22Rv1 (cell line): Measurements from ENCODE around the gene MACROH2A1.

Experiments
- ZFX ChIP-seq: fragments of 450-650 bp; IDR thresholded peaks from 2 replicates; pipeline ENCODE4 v1.6.1; 2017; ENCODE audit warnings: antibody characterized with exemption, borderline replicate concordance
- TF ChIP-seq, protein P1 (sequence below): fragments of 450-650 bp; IDR thresholded peaks from 2 replicates; pipeline ENCODE4 v1.5.1; 2017; ENCODE audit warnings: mild to moderate bottlenecking

DNA sequence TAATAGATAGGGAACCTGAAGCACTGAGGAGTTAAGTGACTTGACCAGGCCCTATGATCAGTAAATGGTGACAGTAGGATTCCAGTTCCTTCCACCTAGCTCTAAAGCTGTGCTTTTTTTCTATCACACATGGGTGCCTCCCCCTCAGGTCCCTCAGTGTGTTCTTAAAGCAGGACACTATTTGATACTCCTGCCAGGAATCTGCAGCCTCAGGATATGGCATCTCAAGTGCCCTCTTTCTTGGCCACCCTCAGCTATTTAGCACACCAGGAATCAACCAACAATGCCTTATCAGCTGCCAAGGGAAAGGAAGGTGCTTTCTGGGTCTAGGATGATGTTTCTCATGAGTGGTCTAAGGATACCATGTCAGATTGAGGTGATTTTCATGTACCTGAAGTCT, 49.1 kb downstream of the MACROH2A1 start:
- TF ChIP-seq, protein P1, sequence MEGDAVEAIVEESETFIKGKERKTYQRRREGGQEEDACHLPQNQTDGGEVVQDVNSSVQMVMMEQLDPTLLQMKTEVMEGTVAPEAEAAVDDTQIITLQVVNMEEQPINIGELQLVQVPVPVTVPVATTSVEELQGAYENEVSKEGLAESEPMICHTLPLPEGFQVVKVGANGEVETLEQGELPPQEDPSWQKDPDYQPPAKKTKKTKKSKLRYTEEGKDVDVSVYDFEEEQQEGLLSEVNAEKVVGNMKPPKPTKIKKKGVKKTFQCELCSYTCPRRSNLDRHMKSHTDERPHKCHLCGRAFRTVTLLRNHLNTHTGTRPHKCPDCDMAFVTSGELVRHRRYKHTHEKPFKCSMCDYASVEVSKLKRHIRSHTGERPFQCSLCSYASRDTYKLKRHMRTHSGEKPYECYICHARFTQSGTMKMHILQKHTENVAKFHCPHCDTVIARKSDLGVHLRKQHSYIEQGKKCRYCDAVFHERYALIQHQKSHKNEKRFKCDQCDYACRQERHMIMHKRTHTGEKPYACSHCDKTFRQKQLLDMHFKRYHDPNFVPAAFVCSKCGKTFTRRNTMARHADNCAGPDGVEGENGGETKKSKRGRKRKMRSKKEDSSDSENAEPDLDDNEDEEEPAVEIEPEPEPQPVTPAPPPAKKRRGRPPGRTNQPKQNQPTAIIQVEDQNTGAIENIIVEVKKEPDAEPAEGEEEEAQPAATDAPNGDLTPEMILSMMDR, result no peak
- no peak for TF ChIP-seq ZFX
